Cardiac muscle cell (in vitro differentiated cells and primary cell): ENCODE data around the gene OR6C70. TPM values are rescaled to one million over a fixed set of nuclear protein-coding genes. Genes with fewer than 3 reads are reported as not detected.
A peak's percentile ranks its signal among the peaks of the same experiment; 100 is the strongest.
"Not testable (repeated sequence)": the region's sequence is repeated elsewhere in the genome, so short reads cannot be mapped to it uniquely, and the experiment has no call there.

Experiments
- DNase-seq, 2 donors: peaks; one replicate each; pipeline versions ENCODE4 v3.0.0 to v3.0.0-alpha.2; 2010 to 2017; ENCODE audit warnings: low read depth in 1 of 2, low spot score in 1 of 2
- H3K27ac ChIP-seq: fragments of 200-600 bp; sonication (generic); 2 replicates; pipeline ENCODE4 v1.5.1; 2016
- H3K27me3 ChIP-seq: fragments of 200-600 bp; sonication (generic); 2 replicates; pipeline ENCODE4 v1.6.0; 2016; ENCODE audit warnings: control low read depth
- H3K36me3 ChIP-seq: fragments of 200-600 bp; sonication (generic); 2 replicates; pipeline ENCODE4 v1.5.1; 2016; ENCODE audit warnings: control low read depth
- H3K4me1 ChIP-seq: fragments of 200-600 bp; sonication (generic); 2 replicates; pipeline ENCODE4 v1.8.1; 2017; ENCODE audit warnings: low read depth, mild to moderate bottlenecking, mixed run types
- H3K4me3 ChIP-seq: fragments of 200-600 bp; sonication (generic); 2 replicates; pipeline ENCODE4 v1.5.1; 2016; ENCODE audit warnings: mild to moderate bottlenecking
- H3K9me3 ChIP-seq: fragments of 200-600 bp; sonication (generic); 2 replicates; pipeline ENCODE4 v1.5.1; 2017; ENCODE audit warnings: low read depth, mild to moderate bottlenecking, control low read depth
- polyA plus RNA-seq: library from polyadenylated mRNA; unstranded; fragments of >200 nt; fragmentation: Nextera tagmentation; extraction: Ambion mirVana; gene quantifications from 2 replicates; pipeline ENCODE4 v1.2.1, GENCODE V29; 2016
- total RNA-seq: library from RNA; depleted of rRNA; stranded (reverse); fragments of >200 nt; gene quantifications from 2 replicates; pipeline ENCODE4 v1.2.3, GENCODE V29; 2016
- TF ChIP-seq, protein P1 (sequence below): IDR thresholded peaks from 2 replicates; pipeline ENCODE4 v1.5.1; 2012; ENCODE audit warnings: low read depth, mild to moderate bottlenecking, low read length

Gene OR6C70
- total and polyA plus RNA-seq, 2 experiments from 2014 or later: not detected

DNA sequence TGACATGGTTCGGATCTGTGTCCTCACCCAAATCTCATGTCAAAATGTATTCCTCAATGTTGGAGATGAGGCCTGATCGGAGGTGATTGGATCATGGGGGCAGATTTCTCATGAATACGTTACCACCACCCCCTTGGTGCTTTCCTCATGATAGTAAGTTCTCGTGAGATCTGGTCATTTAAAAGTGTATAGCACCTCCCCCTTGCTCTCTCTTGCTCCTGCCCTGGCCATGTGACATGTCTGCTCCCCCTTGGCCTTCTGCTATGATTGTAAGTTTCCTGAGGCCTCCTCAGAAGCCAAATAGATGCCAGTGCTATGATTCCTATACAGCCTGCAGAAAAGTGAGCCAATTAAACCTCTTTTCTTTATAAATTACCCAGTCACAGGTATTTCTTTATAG lies 29.3 kb upstream of the OR6C70 start:
- H3K27ac ChIP-seq: peak overlapping the region; percentile 76

DNA sequence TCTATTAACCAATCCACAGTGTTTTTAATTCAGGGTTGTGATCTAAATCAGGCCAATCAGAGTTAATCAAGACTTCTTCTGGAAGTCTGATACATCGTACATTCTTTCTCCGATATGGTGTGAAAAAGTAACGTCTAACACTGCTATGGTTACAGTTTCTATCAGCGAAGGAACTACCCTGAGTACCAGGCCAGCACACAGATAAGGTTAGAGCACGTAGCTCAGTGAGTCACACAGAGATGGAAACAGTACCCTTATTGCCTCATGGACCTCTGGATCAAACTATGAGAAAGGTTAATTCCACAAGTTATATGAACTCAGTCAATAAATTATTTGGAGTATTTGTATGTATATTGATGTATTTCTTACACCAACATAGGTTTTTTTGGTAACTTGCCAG lies 25.6 kb upstream of the OR6C70 start:
- H3K27me3 ChIP-seq: no peaks in the 10 kb centered on the region

More for the DNA sequence above, 29.3 kb upstream of the OR6C70 start:
- Histone ChIP-seq H3K4me1 (peaks cover 12% of the 10 kb centered on the region), H3K27me3 (no peaks in the 10 kb centered on the region), H3K4me3 (no peak overlapping the region), H3K9me3 (no peaks in the 10 kb centered on the region), H3K36me3 (no peaks in the 10 kb centered on the region)
- DNase-seq: no peak
- TF ChIP-seq, protein P1, sequence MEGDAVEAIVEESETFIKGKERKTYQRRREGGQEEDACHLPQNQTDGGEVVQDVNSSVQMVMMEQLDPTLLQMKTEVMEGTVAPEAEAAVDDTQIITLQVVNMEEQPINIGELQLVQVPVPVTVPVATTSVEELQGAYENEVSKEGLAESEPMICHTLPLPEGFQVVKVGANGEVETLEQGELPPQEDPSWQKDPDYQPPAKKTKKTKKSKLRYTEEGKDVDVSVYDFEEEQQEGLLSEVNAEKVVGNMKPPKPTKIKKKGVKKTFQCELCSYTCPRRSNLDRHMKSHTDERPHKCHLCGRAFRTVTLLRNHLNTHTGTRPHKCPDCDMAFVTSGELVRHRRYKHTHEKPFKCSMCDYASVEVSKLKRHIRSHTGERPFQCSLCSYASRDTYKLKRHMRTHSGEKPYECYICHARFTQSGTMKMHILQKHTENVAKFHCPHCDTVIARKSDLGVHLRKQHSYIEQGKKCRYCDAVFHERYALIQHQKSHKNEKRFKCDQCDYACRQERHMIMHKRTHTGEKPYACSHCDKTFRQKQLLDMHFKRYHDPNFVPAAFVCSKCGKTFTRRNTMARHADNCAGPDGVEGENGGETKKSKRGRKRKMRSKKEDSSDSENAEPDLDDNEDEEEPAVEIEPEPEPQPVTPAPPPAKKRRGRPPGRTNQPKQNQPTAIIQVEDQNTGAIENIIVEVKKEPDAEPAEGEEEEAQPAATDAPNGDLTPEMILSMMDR: no peak

DNA sequence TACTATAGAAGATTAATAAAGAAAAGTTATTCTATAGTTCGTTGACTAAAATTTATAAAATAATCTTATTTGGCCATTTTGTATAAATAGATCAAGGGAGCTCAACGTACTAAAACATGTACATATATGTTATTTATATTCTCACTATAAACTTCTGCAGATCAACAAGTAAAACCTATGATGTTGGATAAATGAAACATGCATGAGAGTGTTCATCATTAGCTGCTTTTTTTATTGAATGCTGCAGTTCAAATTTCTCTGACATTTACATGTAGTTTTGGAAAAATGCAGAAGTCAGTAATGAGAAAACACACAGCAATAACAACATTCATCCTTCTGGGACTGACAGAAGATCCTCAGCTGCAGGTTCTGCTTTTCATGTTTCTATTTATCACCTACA lies 22.1 kb upstream of the OR6C70 start, which contains the start of gene OR6C68:
Gene OR6C68 (plus strand): TSS at position 301 of the 400 bp plus-strand sequence. CDS start 0 bp downstream, at position 301.
- TF ChIP-seq, protein P1: no peak
- Histone ChIP-seq H3K27me3 (no peaks in the 10 kb centered on the region), H3K27ac (no peak within 1 kb of the TSS), H3K9me3 (no peaks in the 10 kb centered on the region), H3K36me3 (no peaks in the 10 kb centered on the region), H3K4me1 (no peaks in the 10 kb centered on the region), H3K4me3 (no peak within 1 kb of the TSS)
- no peak for DNase-seq

More for the DNA sequence above, 25.6 kb upstream of the OR6C70 start:
- H3K27ac ChIP-seq: no peak overlapping the region
- TF ChIP-seq, protein P1: no peak
- DNase-seq: no peak
- peaks cover 12% of the 10 kb centered on the region for H3K4me1 ChIP-seq
- no peaks in the 10 kb centered on the region for H3K36me3 ChIP-seq
- no peaks in the 10 kb centered on the region for H3K9me3 ChIP-seq
- H3K4me3 ChIP-seq: no peak overlapping the region

- not testable (repeated sequence) for H3K4me1 ChIP-seq, H3K9me3 ChIP-seq, H3K27ac ChIP-seq, H3K27me3 ChIP-seq, H3K36me3 ChIP-seq, DNase-seq, H3K4me3 ChIP-seq
Observed at GRCh38 chr12:55484284-55484683, 14.3 kb upstream of the OR6C70 start.

GRCh38 chr12:55479136-55479535 lies 9.2 kb upstream of the OR6C70 start:
- not testable (repeated sequence) for H3K4me3 ChIP-seq, H3K27me3 ChIP-seq, H3K27ac ChIP-seq, H3K9me3 ChIP-seq, H3K36me3 ChIP-seq, H3K4me1 ChIP-seq, DNase-seq

DNA sequence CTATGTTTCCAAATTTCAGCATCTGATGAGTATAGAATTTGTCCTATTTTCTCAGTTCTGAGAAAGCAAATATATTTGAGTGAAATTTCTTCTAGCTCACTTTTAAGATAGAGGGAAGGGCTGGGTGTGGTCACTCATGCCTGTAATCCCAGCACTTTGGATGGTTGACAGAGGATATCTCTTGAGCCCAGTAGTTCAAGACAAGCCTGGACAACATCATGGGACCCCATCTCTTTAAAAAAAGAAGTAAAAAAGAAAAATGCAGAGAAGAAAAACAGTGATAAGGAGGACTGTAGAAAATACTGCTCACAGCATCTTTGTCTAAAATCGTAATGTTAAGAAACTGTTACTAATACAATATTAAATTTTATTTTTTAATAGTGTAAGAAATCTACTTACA lies 2.3 kb upstream of the OR6C70 start:
- Histone ChIP-seq H3K9me3 (no peaks in the 10 kb centered on the region), H3K36me3 (no peaks in the 10 kb centered on the region), H3K4me3 (no peak overlapping the region), H3K4me1 (no peaks in the 10 kb centered on the region), H3K27ac (no peak overlapping the region), H3K27me3 (no peaks in the 10 kb centered on the region)
- TF ChIP-seq, protein P1: no peak
- no peak for DNase-seq

GRCh38 chr12:55469291-55469690 lies 647 bp downstream of the OR6C70 start:
- Histone ChIP-seq H3K27me3 (no peaks in the 10 kb centered on the region), H3K9me3 (no peaks in the 10 kb centered on the region), H3K36me3 (no peaks in the 10 kb centered on the region), H3K4me3 (no peak overlapping the region), H3K27ac (no peak overlapping the region), H3K4me1 (no peaks in the 10 kb centered on the region)
- no peak for DNase-seq
- TF ChIP-seq, protein P1: no peak
